ENCODE results near the gene UBL4B. TPM values are rescaled to one million over a fixed set of nuclear protein-coding genes. Genes with fewer than 3 reads are reported as not detected.

Gene UBL4B
- total RNA-seq, 2 donors from 2014 or later, result not detected

- ATAC-seq (peak; percentile 93), DNase-seq (peak; percentile 48 to 63)
- intact Hi-C loops (cut with DNase I, micrococcal nuclease), result loop anchor here (5.0 to 10.0 kb wide), 2 partner anchors 51 to 54 kb away; no protein-coding TSS in a partner anchor
Observed at GRCh38 chr1:110106013-110106941, 6.0 kb upstream of the UBL4B start.

- ATAC-seq (no peak), DNase-seq (no peak)
- intact Hi-C loops (cut with DNase I, micrococcal nuclease), result loop anchor here (5.0 to 10.0 kb wide), 2 partner anchors 53 to 56 kb away; no protein-coding TSS in a partner anchor
Observed at GRCh38 chr1:110107867-110108469, 4.3 kb upstream of the UBL4B start.

GRCh38 chr1:110111081-110111480 lies 1.2 kb upstream of the UBL4B start:
- intact Hi-C loops (cut with DNase I, micrococcal nuclease), result no loop called here
- no peak for ATAC-seq
- no peak for DNase-seq

- ATAC-seq (no peak), DNase-seq (no peak)
- intact Hi-C loops (cut with DNase I, micrococcal nuclease), result no loop called here
Observed at GRCh38 chr1:110112656-110113055, 413 bp downstream of the UBL4B start.

- ATAC-seq (no peak), DNase-seq (no peak)
- intact Hi-C loops (cut with DNase I, micrococcal nuclease), result no loop called here
Observed at GRCh38 chr1:110113551-110113950, 1.3 kb downstream of the UBL4B start.

GRCh38 chr1:110114173-110114572 lies 1.9 kb downstream of the UBL4B start:
- intact Hi-C loops (cut with DNase I, micrococcal nuclease), result no loop called here
- DNase-seq (no peak), ATAC-seq (no peak)

- DNase-seq (no peak), ATAC-seq (no peak)
- intact Hi-C loops (cut with DNase I, micrococcal nuclease), result no loop called here
Observed at GRCh38 chr1:110114784-110115183, 2.5 kb downstream of the UBL4B start.

- intact Hi-C loops (cut with DNase I, micrococcal nuclease), result no loop called here
- ATAC-seq (no peak), DNase-seq (no peak)
Observed at GRCh38 chr1:110118636-110119396, 6.6 kb downstream of the UBL4B start.

- ATAC-seq (peak; percentile 77), DNase-seq (peak; percentile 44 to 48)
Observed at GRCh38 chr1:110119843-110120242, 7.6 kb downstream of the UBL4B start.

GRCh38 chr1:110120960-110121561 lies 8.8 kb downstream of the UBL4B start:
- intact Hi-C loops (cut with DNase I, micrococcal nuclease), result no loop called here
- ATAC-seq, result peak; percentile 21
- DNase-seq, result peak; percentile 11 to 41

More at GRCh38 chr1:110119843-110120242, 7.6 kb downstream of the UBL4B start:
- intact Hi-C loops (cut with DNase I, micrococcal nuclease), result no loop called here

GRCh38 chr1:110123224-110123623 lies 11.0 kb downstream of the UBL4B start:
- intact Hi-C loops (cut with DNase I, micrococcal nuclease), result no loop called here

GRCh38 chr1:110125810-110126209 lies 13.6 kb downstream of the UBL4B start:
- ATAC-seq (no peak), DNase-seq (no peak)
- intact Hi-C loops (cut with DNase I, micrococcal nuclease), result no loop called here

More at GRCh38 chr1:110123224-110123623, 11.0 kb downstream of the UBL4B start:
- no peak for ATAC-seq
- no peak for DNase-seq

- intact Hi-C loops (cut with DNase I, micrococcal nuclease), result no loop called here
- DNase-seq, result peak in 1 of 2 donors; percentile 11
- ATAC-seq, result no peak
Observed at GRCh38 chr1:110130113-110130591, 17.9 kb downstream of the UBL4B start.

- no peak for ATAC-seq
- DNase-seq, result no peak
- intact Hi-C loops (cut with DNase I, micrococcal nuclease), result no loop called here
Observed at GRCh38 chr1:110130989-110131388, 18.7 kb downstream of the UBL4B start.

GRCh38 chr1:110132682-110133081 lies 20.4 kb downstream of the UBL4B start:
- ATAC-seq (no peak), DNase-seq (no peak)
- intact Hi-C loops (cut with DNase I, micrococcal nuclease), result no loop called here

- intact Hi-C loops (cut with DNase I, micrococcal nuclease), result no loop called here
- ATAC-seq, result no peak
Observed at GRCh38 chr1:110133436-110133835, 21.2 kb downstream of the UBL4B start.

GRCh38 chr1:110134050-110134595 lies 21.9 kb downstream of the UBL4B start:
- intact Hi-C loops (cut with DNase I, micrococcal nuclease), result no loop called here
- ATAC-seq (no peak), DNase-seq (no peak)

More at GRCh38 chr1:110133436-110133835, 21.2 kb downstream of the UBL4B start:
- no peak for DNase-seq

- no peak for DNase-seq
- intact Hi-C loops (cut with DNase I, micrococcal nuclease), result no loop called here
- ATAC-seq, result no peak
Observed at GRCh38 chr1:110135246-110135645, 23.0 kb downstream of the UBL4B start.

All from left colon (tissue), 2 donors.